Measurements from ENCODE around the gene FAM217A.

Gene FAM217A

DNA sequence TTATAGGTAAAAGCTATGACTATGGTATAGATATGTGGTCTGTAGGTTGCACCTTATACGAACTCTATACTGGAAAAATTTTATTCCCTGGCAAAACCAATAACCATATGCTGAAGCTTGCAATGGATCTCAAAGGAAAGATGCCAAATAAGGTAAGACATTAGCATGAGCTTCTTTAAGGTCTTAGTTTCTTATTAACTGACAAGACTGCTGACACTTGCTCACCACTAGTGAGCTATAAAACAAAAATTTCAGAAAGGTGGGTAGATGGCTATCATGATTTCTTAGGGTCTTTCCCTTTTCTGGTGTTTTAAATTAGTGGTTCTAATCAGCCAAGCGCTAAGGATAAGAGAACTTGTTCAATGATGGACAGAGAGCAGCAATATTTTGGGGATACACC lies 21.9 kb downstream of the FAM217A start:
- no peak for TF ChIP-seq SPI1 (IDR thresholded peaks at IDR 0.05; ENCODE audit: low read depth, low read length)
- TF ChIP-seq POU2F2 (IDR thresholded peaks at IDR 0.05; ENCODE audit: low read depth, low read length), result no peak
- TF ChIP-seq TAF1 (IDR thresholded peaks at IDR 0.05; ENCODE audit: low read depth, low read length), result no peak
- no peak for TF ChIP-seq POLR2A (IDR thresholded peaks at IDR 0.05; ENCODE audit: low read depth, low read length)
- no peak for TF ChIP-seq POLR2AphosphoS5 (IDR thresholded peaks at IDR 0.05; ENCODE audit: low read depth, low read length)
- TF ChIP-seq PAX5 (IDR thresholded peaks at IDR 0.05; ENCODE audit: insufficient read depth, low read length, severe bottlenecking), result no peak
- FAIRE-seq, result no peak
- DNase-seq (ENCODE audit: insufficient read length, low spot score), result no peak

DNA sequence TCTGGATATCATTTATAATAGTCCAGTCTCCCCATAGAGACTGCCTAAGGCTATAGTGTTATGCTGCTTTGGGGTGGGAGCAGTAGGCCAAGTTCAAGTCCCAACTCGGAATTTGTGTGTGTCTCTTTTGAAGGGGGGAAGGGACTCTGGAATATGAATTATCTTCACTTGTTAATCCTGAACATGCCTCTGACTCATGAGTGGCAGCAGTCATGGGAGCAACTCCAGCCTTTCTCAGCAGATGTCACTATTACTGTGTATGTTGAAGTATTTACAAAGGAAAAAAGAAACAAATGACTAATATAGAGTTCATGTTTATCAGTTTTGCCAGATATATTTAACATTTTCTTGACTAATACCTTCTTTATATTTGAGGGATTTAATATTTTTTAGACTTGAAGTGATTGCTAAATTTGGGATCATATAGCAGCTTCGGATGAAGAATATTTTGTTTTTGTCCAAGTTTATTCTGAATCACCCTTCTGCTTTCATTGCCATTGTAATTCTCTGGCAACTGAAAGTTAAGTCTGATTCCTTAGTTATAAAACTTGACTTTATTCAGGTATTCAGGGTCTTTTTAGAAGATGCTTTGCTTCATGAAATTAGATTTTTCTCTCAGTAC lies 23.4 kb downstream of the FAM217A start:
- DNase-seq (ENCODE audit: insufficient read length, low spot score) (no peak), FAIRE-seq (no peak)
- TF ChIP-seq POLR2A (IDR thresholded peaks at IDR 0.05; ENCODE audit: low read depth, low read length), result no peak
- TF ChIP-seq POLR2AphosphoS5 (IDR thresholded peaks at IDR 0.05; ENCODE audit: low read depth, low read length), result no peak
- TF ChIP-seq SPI1 (IDR thresholded peaks at IDR 0.05; ENCODE audit: low read depth, low read length), result no peak
- no peak for TF ChIP-seq PAX5 (IDR thresholded peaks at IDR 0.05; ENCODE audit: insufficient read depth, low read length, severe bottlenecking)
- no peak for TF ChIP-seq POU2F2 (IDR thresholded peaks at IDR 0.05; ENCODE audit: low read depth, low read length)
- no peak for TF ChIP-seq TAF1 (IDR thresholded peaks at IDR 0.05; ENCODE audit: low read depth, low read length)

GRCh38 chr6:4049246-4049645 lies 29.7 kb downstream of the FAM217A start:
- no peak for TF ChIP-seq PAX5 (IDR thresholded peaks at IDR 0.05; ENCODE audit: insufficient read depth, low read length, severe bottlenecking)
- TF ChIP-seq POU2F2 (IDR thresholded peaks at IDR 0.05; ENCODE audit: low read depth, low read length), result no peak
- TF ChIP-seq POLR2AphosphoS5 (IDR thresholded peaks at IDR 0.05; ENCODE audit: low read depth, low read length), result no peak
- TF ChIP-seq POLR2A (IDR thresholded peaks at IDR 0.05; ENCODE audit: low read depth, low read length), result no peak
- FAIRE-seq (no peak), DNase-seq (ENCODE audit: insufficient read length, low spot score) (no peak)

GRCh38 chr6:4041480-4041879 lies 37.5 kb downstream of the FAM217A start:
- TF ChIP-seq POLR2AphosphoS5 (IDR thresholded peaks at IDR 0.05; ENCODE audit: low read depth, low read length) (no peak), SPI1 (IDR thresholded peaks at IDR 0.05; ENCODE audit: low read depth, low read length) (no peak)
- FAIRE-seq (no peak), DNase-seq (ENCODE audit: insufficient read length, low spot score) (no peak)

- TF ChIP-seq POLR2AphosphoS5 (IDR thresholded peaks at IDR 0.05; ENCODE audit: low read depth, low read length), result no peak
- TF ChIP-seq PAX5 (IDR thresholded peaks at IDR 0.05; ENCODE audit: insufficient read depth, low read length, severe bottlenecking), result no peak
- TF ChIP-seq POLR2A (IDR thresholded peaks at IDR 0.05; ENCODE audit: low read depth, low read length), result no peak
- no peak for TF ChIP-seq SPI1 (IDR thresholded peaks at IDR 0.05; ENCODE audit: low read depth, low read length)
- TF ChIP-seq POU2F2 (IDR thresholded peaks at IDR 0.05; ENCODE audit: low read depth, low read length), result no peak
- no peak for TF ChIP-seq TAF1 (IDR thresholded peaks at IDR 0.05; ENCODE audit: low read depth, low read length)
- no peak for FAIRE-seq
Measured at GRCh38 chr6:4039348-4039747, 39.6 kb downstream of the FAM217A start.

GRCh38 chr6:4036581-4036980 lies 42.4 kb downstream of the FAM217A start:
- TF ChIP-seq TAF1 (IDR thresholded peaks at IDR 0.05; ENCODE audit: low read depth, low read length) (no peak), POLR2A (IDR thresholded peaks at IDR 0.05; ENCODE audit: low read depth, low read length) (0 out of 2 replicates have a peak, but pooled peaks have one; percentile 21)
- DNase-seq (ENCODE audit: insufficient read length, low spot score) (no peak), FAIRE-seq (no peak)

More at GRCh38 chr6:4039348-4039747, 39.6 kb downstream of the FAM217A start:
- no peak for DNase-seq (ENCODE audit: insufficient read length, low spot score)

DNA sequence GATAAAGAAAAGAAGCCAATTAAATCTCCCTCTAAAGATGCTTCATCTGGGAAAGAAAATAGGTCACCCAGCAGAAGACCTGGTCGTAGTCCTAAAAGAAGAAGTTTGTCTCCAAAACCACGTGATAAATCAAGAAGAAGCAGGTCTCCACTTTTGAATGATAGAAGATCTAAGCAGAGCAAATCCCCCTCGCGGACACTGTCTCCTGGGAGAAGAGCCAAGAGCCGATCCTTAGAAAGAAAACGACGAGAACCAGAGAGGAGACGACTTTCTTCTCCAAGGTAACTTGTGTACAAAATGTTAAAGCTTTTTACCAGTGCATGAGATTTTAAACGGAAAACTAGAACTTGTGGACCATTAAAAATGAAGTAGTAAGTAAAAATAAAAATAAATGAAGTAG lies 46.5 kb downstream of the FAM217A start:
- no peak for TF ChIP-seq PAX5 (IDR thresholded peaks at IDR 0.05; ENCODE audit: insufficient read depth, low read length, severe bottlenecking)
- no peak for TF ChIP-seq POU2F2 (IDR thresholded peaks at IDR 0.05; ENCODE audit: low read depth, low read length)
- no peak for TF ChIP-seq SPI1 (IDR thresholded peaks at IDR 0.05; ENCODE audit: low read depth, low read length)
- TF ChIP-seq POLR2A (IDR thresholded peaks at IDR 0.05; ENCODE audit: low read depth, low read length), result no peak
- no peak for TF ChIP-seq TAF1 (IDR thresholded peaks at IDR 0.05; ENCODE audit: low read depth, low read length)
- no peak for TF ChIP-seq POLR2AphosphoS5 (IDR thresholded peaks at IDR 0.05; ENCODE audit: low read depth, low read length)
- FAIRE-seq (no peak), DNase-seq (ENCODE audit: insufficient read length, low spot score) (no peak)

- DNase-seq (ENCODE audit: insufficient read length, low spot score) (no peak), FAIRE-seq (no peak)
- no peak for TF ChIP-seq SPI1 (IDR thresholded peaks at IDR 0.05; ENCODE audit: low read depth, low read length)
- no peak for TF ChIP-seq TAF1 (IDR thresholded peaks at IDR 0.05; ENCODE audit: low read depth, low read length)
- TF ChIP-seq POU2F2 (IDR thresholded peaks at IDR 0.05; ENCODE audit: low read depth, low read length), result no peak
- no peak for TF ChIP-seq PAX5 (IDR thresholded peaks at IDR 0.05; ENCODE audit: insufficient read depth, low read length, severe bottlenecking)
- TF ChIP-seq POLR2AphosphoS5 (IDR thresholded peaks at IDR 0.05; ENCODE audit: low read depth, low read length), result no peak
- no peak for TF ChIP-seq POLR2A (IDR thresholded peaks at IDR 0.05; ENCODE audit: low read depth, low read length)
Measured at GRCh38 chr6:4031442-4031841, 47.5 kb downstream of the FAM217A start.

DNA sequence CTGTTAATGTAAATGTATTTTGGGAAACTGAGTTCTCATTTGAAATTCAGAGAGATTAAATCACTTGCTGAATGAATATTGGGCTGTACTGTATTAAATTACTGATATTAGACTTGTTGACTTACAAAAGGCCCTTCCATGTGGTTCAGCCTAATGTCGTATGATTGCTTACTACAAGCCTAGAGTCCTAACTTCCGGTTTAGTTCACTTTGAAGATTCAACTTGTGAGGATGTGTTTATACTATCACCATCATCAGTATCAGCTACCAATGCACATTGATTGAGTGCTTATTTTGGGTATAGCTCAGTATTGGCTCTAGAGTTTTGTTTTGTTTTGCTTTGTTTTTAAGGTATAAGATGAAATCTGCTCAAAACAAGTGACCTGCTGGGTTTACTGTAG lies 48.3 kb downstream of the FAM217A start:
- FAIRE-seq, result peak; percentile 80
- TF ChIP-seq POLR2A (IDR thresholded peaks at IDR 0.05; ENCODE audit: low read depth, low read length), result no peak
- TF ChIP-seq SPI1 (IDR thresholded peaks at IDR 0.05; ENCODE audit: low read depth, low read length), result no peak
- no peak for TF ChIP-seq TAF1 (IDR thresholded peaks at IDR 0.05; ENCODE audit: low read depth, low read length)
- TF ChIP-seq PAX5 (IDR thresholded peaks at IDR 0.05; ENCODE audit: insufficient read depth, low read length, severe bottlenecking), result no peak
- TF ChIP-seq POU2F2 (IDR thresholded peaks at IDR 0.05; ENCODE audit: low read depth, low read length), result no peak
- TF ChIP-seq POLR2AphosphoS5 (IDR thresholded peaks at IDR 0.05; ENCODE audit: low read depth, low read length), result no peak
- DNase-seq (ENCODE audit: insufficient read length, low spot score), result no peak

DNA sequence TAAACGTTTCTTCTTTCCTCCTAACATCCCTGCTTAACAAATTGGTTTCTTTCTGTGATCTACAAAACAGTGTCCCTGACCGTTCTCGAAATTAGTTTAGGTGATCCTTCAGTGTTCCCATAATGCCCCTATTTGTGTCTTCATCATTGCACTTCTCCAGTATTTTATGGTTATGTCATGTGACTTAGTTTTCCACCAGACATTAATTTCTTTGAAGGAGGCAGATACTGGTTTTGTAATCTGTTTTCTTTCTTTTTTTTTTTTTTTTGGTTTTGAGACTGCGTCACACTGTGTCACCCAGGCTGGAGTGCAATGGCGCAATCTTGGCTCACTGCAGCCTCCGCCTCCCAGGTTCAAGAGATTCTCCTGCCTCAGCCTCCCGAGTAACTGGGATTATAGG lies 49.2 kb downstream of the FAM217A start:
- DNase-seq (ENCODE audit: insufficient read length, low spot score), result no peak
- FAIRE-seq, result no peak
- TF ChIP-seq TAF1 (IDR thresholded peaks at IDR 0.05; ENCODE audit: low read depth, low read length) (no peak), POU2F2 (IDR thresholded peaks at IDR 0.05; ENCODE audit: low read depth, low read length) (no peak), PAX5 (IDR thresholded peaks at IDR 0.05; ENCODE audit: insufficient read depth, low read length, severe bottlenecking) (no peak), POLR2AphosphoS5 (IDR thresholded peaks at IDR 0.05; ENCODE audit: low read depth, low read length) (no peak), POLR2A (IDR thresholded peaks at IDR 0.05; ENCODE audit: low read depth, low read length) (no peak), SPI1 (IDR thresholded peaks at IDR 0.05; ENCODE audit: low read depth, low read length) (no peak)

All from GM12891 (cell line).